ENCODE results near the gene MAST3.

DNA sequence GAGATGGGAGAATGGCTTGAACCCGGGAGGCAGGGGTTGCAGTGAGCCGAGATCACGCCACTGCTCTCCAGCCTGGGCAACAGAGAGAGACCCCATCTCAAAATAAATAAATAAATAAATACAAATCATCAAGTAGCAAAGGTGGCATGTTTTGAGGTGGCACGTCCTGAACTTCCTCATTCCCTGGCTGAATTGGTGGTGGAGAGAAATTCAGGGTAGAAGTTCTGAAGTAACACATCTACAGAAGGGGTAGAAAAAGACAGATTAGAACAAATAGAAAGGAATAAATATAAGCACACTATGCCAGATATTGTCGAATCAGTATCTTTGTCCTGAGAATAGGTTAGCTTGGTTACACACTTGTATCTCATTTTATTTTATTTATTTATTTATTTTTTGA lies 82.4 kb downstream of the MAST3 start:
- TF ChIP-seq, protein P1, sequence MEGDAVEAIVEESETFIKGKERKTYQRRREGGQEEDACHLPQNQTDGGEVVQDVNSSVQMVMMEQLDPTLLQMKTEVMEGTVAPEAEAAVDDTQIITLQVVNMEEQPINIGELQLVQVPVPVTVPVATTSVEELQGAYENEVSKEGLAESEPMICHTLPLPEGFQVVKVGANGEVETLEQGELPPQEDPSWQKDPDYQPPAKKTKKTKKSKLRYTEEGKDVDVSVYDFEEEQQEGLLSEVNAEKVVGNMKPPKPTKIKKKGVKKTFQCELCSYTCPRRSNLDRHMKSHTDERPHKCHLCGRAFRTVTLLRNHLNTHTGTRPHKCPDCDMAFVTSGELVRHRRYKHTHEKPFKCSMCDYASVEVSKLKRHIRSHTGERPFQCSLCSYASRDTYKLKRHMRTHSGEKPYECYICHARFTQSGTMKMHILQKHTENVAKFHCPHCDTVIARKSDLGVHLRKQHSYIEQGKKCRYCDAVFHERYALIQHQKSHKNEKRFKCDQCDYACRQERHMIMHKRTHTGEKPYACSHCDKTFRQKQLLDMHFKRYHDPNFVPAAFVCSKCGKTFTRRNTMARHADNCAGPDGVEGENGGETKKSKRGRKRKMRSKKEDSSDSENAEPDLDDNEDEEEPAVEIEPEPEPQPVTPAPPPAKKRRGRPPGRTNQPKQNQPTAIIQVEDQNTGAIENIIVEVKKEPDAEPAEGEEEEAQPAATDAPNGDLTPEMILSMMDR (conservative IDR thresholded peaks at IDR 0.05; ENCODE audit: low read length): no peak
- TF ChIP-seq EZH2phosphoT487 (IDR thresholded peaks at IDR 0.05; ENCODE audit: borderline replicate concordance, low read depth, low read length): no peak
